ENCODE results near the gene NAPG.

DNA sequence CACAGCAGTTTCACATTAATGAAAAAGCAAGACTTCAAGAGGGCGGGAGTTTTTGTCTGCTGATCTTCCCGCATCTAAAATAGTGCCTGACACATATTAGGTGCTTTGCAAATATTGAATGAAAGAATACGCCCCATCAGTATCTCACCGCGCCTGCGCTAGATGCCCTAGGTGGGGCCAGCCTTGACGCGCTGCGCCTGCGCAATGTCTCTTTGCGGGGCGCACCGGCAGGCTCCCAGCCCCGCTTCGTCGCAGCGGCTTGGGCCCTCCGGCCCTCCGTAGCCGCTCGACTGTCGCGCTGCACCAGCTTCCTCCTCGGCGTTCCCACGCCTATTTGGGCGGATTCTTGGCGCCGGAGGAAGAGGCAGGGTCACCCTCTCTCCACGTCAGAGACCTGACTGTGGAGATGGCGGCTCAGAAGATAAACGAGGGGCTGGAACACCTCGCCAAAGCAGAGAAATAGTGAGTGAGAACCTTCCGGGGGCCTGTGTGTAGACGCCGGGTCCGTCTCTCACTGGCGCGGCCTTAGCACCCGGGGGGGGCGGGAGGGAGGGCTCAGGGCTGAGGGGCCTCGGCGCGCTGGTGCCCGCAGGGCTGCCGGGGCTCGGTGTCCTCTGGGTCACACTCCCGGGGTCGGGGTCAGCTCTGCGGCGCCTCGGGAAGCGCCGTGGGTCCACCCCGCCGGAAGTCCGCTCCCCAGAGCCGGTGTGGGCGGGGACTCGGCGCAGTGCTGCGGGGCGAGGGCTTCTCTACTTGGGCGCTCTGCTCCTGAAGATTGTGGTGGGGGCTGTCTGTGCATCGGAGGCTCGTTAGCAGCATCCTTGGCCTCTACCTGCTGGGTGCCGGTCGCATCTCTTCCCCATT, at the start of gene NAPG:
- TF ChIP-seq EZH2 (IDR thresholded peaks at IDR 0.05; ENCODE audit: borderline replicate concordance, low read depth, low read length, poor library complexity, severe bottlenecking) = no peak
- TF ChIP-seq, protein P1, sequence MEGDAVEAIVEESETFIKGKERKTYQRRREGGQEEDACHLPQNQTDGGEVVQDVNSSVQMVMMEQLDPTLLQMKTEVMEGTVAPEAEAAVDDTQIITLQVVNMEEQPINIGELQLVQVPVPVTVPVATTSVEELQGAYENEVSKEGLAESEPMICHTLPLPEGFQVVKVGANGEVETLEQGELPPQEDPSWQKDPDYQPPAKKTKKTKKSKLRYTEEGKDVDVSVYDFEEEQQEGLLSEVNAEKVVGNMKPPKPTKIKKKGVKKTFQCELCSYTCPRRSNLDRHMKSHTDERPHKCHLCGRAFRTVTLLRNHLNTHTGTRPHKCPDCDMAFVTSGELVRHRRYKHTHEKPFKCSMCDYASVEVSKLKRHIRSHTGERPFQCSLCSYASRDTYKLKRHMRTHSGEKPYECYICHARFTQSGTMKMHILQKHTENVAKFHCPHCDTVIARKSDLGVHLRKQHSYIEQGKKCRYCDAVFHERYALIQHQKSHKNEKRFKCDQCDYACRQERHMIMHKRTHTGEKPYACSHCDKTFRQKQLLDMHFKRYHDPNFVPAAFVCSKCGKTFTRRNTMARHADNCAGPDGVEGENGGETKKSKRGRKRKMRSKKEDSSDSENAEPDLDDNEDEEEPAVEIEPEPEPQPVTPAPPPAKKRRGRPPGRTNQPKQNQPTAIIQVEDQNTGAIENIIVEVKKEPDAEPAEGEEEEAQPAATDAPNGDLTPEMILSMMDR (conservative IDR thresholded peaks at IDR 0.05; ENCODE audit: low read depth, low read length) = no peak
